Karpas-422 (cell line): ENCODE results near the gene F12. TPM values are rescaled to one million over a fixed set of nuclear protein-coding genes. Genes with fewer than 3 reads are reported as not detected.

Experiments
- DNase-seq: peaks from one replicate; pipeline ENCODE4 v3.0.0-alpha.2; 2015
- H2AFZ ChIP-seq: fragments of 200-600 bp; sonication (generic); 2 replicates; pipeline ENCODE4 v1.6.1; 2014; ENCODE audit warnings: antibody characterized with exemption, low read length, mixed read lengths
- H3K27ac ChIP-seq: fragments of 200-600 bp; sonication (generic); 2 replicates; pipeline ENCODE4 v1.5.1; 2014; ENCODE audit warnings: mild to moderate bottlenecking, low read length, moderate library complexity
- H3K27me3 ChIP-seq: fragments of 200-600 bp; sonication (generic); 2 replicates; pipeline ENCODE4 v1.6.1; 2014; ENCODE audit warnings: low read length, mixed read lengths
- H3K36me3 ChIP-seq: fragments of 200-600 bp; sonication (generic); 2 replicates; pipeline ENCODE4 v1.6.1; 2014; ENCODE audit warnings: low read length, mixed read lengths; ENCODE audit not compliant: insufficient read depth
- H3K4me1 ChIP-seq: fragments of 200-600 bp; sonication (generic); 2 replicates; pipeline ENCODE4 v1.6.1; 2014; ENCODE audit warnings: mild to moderate bottlenecking, low read length, mixed read lengths
- H3K4me2 ChIP-seq: fragments of 200-600 bp; sonication (generic); 2 replicates; pipeline ENCODE4 v1.6.1; 2014; ENCODE audit warnings: low read length, low read depth, mild to moderate bottlenecking; ENCODE audit not compliant: poor library complexity, severe bottlenecking
- H3K4me3 ChIP-seq: fragments of 200-600 bp; sonication (generic); 2 replicates; pipeline ENCODE4 v1.5.1; 2014; ENCODE audit warnings: mild to moderate bottlenecking, antibody characterized with exemption, low read length, mixed read lengths
- H3K79me2 ChIP-seq: fragments of 200-600 bp; sonication (generic); 2 replicates; pipeline ENCODE4 v1.6.1; 2014; ENCODE audit warnings: mild to moderate bottlenecking, low read length, mixed read lengths
- H3K9ac ChIP-seq: fragments of 200-600 bp; sonication (generic); 2 replicates; pipeline ENCODE4 v1.6.0; 2014; ENCODE audit warnings: low read length
- H3K9me2 ChIP-seq: fragments of 200-600 bp; sonication (generic), shearing (Covaris generic); replicated peaks from 2 replicates; pipeline ENCODE4 v1.6.0; 2014; ENCODE audit warnings: mild to moderate bottlenecking, low read length, moderate library complexity; ENCODE audit not compliant: insufficient read depth
- H3K9me3 ChIP-seq: fragments of 300-700, 200-600 bp; sonication (generic); 2 replicates; pipeline ENCODE4 v1.6.1; 2014; ENCODE audit warnings: low read length, mixed read lengths
- H4K20me1 ChIP-seq: fragments of 200-600 bp; sonication (generic); 2 replicates; pipeline ENCODE4 v1.6.1; 2014; ENCODE audit warnings: mild to moderate bottlenecking, antibody characterized with exemption, low read length, low read depth; ENCODE audit not compliant: insufficient read depth
- total RNA-seq: library from RNA; depleted of rRNA; stranded (reverse); fragments of >200 nt; shearing (Covaris generic); gene quantifications from 2 replicates; pipeline ENCODE4 v1.2.3, GENCODE V29; 2014; ENCODE audit warnings: low replicate concordance

F12 gene
- total RNA-seq, 1 experiment from 2014 or later: 6.5 TPM

DNA sequence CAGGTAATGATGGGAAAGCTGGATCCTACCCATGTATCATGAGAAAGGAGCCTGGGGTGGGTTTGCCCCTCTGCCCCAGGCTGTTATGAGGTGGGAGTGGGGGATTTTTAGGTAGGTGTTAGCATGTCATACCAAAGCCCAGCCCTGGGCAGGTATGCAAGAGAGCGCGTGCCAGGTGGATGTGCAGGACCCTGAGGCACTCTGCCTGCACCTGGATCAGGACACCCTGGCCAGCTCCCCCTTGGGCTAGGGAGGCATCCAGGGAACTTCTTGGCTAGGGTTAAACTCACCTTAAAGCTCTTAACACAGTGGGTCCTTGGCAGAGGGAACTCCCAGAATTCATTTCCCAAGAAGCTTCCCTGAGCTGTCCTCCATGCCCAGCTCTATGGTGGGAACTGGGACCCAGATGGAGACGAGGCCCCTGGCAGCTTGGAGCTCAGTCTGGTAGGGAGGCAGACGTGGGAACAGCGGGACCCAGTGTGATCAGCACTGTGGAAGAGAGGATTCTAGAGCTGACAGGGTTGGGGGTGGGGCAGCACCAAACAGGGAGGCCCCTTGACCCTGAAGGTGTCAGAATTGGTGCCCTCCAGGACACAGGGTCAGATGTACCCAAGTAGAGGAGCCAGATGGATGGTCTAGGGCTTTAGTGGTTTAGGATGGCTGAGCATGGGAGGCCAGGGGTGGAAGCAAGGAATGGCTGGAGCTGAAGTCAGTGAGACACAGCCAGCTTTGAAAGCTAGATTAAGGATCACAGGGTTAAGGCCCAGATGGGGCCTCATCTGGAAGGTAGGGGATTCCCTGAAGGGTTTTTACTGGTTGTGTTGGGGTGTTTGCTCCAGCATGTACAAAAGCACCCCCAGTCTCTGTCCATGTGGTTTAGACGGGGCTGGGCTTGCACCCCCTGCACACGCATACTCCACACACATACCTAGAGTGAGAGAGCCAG lies 35.0 kb upstream of the F12 start:
- Histone ChIP-seq H3K36me3 (no peaks in the 10 kb centered on the region), H3K27ac (peak overlapping the region; percentile 88), H3K9ac (peak overlapping the region; percentile 96; the same call in 1 of the 2 replicates), H3K4me3 (peak overlapping the region; percentile 87; the same call in 1 of the 2 replicates), H3K4me2 (peak overlapping the region; percentile 97), H3K9me2 (no peaks in the 10 kb centered on the region), H3K27me3 (no peaks in the 10 kb centered on the region), H3K4me1 (peaks cover 50% of the 10 kb centered on the region), H3K9me3 (no peaks in the 10 kb centered on the region), H2AFZ (no peak overlapping the region), H3K79me2 (peaks cover 19% of the 10 kb centered on the region), H4K20me1 (no peaks in the 10 kb centered on the region)
- DNase-seq: peak; percentile 57

DNA sequence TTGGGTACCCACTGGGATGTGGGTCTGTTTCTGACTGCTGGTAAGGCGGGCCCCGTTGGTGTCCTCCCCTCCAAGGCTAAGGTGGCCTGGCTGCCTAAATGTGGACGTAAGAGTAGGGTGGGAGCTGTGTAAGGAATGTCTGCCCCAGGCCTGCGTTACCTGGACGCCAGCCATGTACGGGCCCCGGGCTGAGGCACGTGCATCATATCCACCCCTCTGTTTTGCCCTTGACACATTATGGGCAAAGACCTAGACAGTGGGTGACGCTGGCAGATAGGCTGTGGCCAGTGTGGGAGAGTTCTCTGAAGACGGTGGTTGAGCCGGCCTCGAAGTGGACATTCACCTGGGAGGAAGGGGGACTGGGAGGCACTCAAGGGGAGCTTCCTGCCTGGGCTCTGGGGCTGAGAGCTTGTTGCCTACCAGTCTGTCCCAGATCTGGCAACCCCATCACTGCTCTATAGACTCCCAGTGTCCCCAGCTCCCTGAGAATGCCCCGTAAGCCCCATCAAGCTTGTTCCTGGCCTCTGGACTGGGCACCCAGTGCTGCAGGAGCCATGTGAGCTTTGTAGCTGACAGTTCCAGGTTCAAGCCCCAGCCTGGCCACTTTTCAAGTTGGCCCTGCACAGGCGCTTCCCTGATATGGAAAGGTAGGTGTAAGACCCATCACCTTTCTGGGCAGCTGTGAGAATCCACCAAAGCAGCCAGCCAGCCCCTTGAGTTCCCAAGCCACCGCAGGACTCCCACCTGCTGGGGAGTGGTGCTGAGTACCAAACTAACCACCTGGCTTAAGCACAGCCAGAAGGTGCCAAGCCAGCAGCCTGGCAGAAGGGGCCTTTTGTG lies 34.0 kb upstream of the F12 start:
- H3K27ac ChIP-seq: no peak overlapping the region
- H3K27me3 ChIP-seq: no peaks in the 10 kb centered on the region
- H3K9me3 ChIP-seq: no peaks in the 10 kb centered on the region
- DNase-seq: peak; percentile 44
- H2AFZ ChIP-seq: no peak overlapping the region
- no peak overlapping the region for H3K9ac ChIP-seq
- no peak overlapping the region for H3K4me3 ChIP-seq
- peaks cover 39% of the 10 kb centered on the region for H3K4me1 ChIP-seq
- no peaks in the 10 kb centered on the region for H4K20me1 ChIP-seq
- H3K4me2 ChIP-seq: no peak overlapping the region
- peaks cover 4% of the 10 kb centered on the region for H3K36me3 ChIP-seq
- H3K79me2 ChIP-seq: peaks cover 9% of the 10 kb centered on the region
- H3K9me2 ChIP-seq: no peaks in the 10 kb centered on the region

DNA sequence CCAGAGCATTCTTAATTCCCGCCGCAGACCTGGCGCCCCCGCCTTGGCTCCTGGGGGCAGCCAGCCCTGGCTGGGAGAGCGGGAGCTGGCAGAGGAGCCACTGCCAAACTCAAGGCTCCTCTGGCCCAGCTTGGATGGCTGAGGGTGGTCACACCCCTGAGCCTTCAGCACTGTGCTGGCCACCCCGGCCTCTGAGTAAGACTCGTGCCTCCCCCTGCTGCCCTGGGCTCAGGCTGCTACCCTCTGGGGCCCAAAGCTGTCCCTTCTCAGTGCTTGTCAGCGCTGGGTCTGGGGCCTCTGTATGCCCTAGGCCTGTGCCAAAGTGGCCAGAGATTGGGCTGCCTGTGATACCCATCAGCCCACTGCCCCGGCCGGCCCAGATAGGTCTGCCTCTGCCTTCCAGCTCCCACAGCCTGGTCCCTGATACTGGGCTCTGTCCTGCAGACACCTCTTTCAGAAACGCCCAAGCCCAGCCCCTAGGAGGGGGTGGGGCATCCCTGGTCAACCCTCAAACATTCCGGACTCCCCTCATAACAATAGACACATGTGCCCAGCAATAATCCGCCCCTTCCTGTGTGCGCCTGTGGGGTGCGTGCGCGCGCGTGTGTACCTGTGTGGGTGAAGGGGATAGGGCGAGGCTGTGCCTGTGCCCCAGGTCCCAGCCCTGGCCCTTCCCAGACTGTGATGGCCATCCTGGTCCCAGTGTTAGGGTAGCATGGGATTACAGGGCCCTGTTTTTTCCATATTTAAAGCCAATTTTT lies 32.9 kb upstream of the F12 start:
- peak; percentile 41 for DNase-seq
- Histone ChIP-seq H4K20me1 (no peaks in the 10 kb centered on the region), H3K9me2 (no peaks in the 10 kb centered on the region), H3K79me2 (no peaks in the 10 kb centered on the region), H3K36me3 (peaks cover 4% of the 10 kb centered on the region), H2AFZ (no peak overlapping the region), H3K9ac (no peak overlapping the region), H3K4me1 (peaks cover 30% of the 10 kb centered on the region), H3K9me3 (no peaks in the 10 kb centered on the region), H3K4me3 (no peak overlapping the region), H3K27ac (no peak overlapping the region), H3K27me3 (no peaks in the 10 kb centered on the region), H3K4me2 (no peak overlapping the region)

- no peak overlapping the region for H3K4me2 ChIP-seq
- peaks cover 4% of the 10 kb centered on the region for H3K36me3 ChIP-seq
- no peak overlapping the region for H3K27ac ChIP-seq
- DNase-seq: no peak
- H3K27me3 ChIP-seq: no peaks in the 10 kb centered on the region
- no peaks in the 10 kb centered on the region for H4K20me1 ChIP-seq
- no peak overlapping the region for H2AFZ ChIP-seq
- no peaks in the 10 kb centered on the region for H3K9me2 ChIP-seq
- peaks cover 24% of the 10 kb centered on the region for H3K4me1 ChIP-seq
- no peaks in the 10 kb centered on the region for H3K79me2 ChIP-seq
- no peak overlapping the region for H3K9ac ChIP-seq
- H3K9me3 ChIP-seq: no peaks in the 10 kb centered on the region
- no peak overlapping the region for H3K4me3 ChIP-seq
Observed at GRCh38 chr5:177440990-177441780, 31.8 kb upstream of the F12 start.

GRCh38 chr5:177440211-177440989 lies 31.0 kb upstream of the F12 start:
- Histone ChIP-seq H3K4me2 (no peak overlapping the region), H3K27me3 (no peaks in the 10 kb centered on the region), H3K9me2 (no peaks in the 10 kb centered on the region), H3K36me3 (peaks cover 5% of the 10 kb centered on the region), H3K4me1 (peaks cover 16% of the 10 kb centered on the region), H3K27ac (no peak overlapping the region), H3K9me3 (no peaks in the 10 kb centered on the region), H4K20me1 (no peaks in the 10 kb centered on the region), H3K4me3 (no peak overlapping the region), H3K9ac (no peak overlapping the region), H2AFZ (no peak overlapping the region), H3K79me2 (no peaks in the 10 kb centered on the region)
- no peak for DNase-seq

DNA sequence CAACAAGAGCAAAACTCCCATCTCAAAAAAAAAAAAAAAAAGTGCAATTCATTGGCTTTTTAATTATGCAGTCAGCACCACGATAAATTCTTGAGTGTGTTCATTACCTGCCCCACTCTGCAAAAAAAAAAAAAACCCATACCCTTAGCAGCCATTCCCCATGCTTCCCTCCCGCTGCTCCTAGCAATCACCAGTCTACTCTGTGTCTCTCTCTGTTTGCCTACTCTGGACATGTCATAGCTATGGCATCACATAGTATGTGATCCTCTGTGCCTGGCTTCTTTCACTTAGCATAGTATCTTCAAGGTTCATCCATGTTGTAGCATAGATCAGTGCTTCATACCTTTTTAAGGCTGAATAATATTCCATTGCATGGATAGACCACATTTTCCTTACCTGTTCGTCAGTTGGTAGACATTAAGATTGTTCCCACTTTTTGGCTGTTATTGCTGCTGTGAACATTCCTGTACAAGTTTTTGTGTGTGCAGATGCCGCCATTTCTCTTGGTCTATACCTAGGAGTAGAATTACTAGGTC lies 30.2 kb upstream of the F12 start:
- H3K4me3 ChIP-seq: no peak overlapping the region
- peaks cover 8% of the 10 kb centered on the region for H3K4me1 ChIP-seq
- H3K36me3 ChIP-seq: peaks cover 9% of the 10 kb centered on the region
- no peaks in the 10 kb centered on the region for H3K27me3 ChIP-seq
- no peak overlapping the region for H3K9ac ChIP-seq
- no peaks in the 10 kb centered on the region for H3K9me2 ChIP-seq
- H3K79me2 ChIP-seq: no peaks in the 10 kb centered on the region
- no peak overlapping the region for H3K27ac ChIP-seq
- no peaks in the 10 kb centered on the region for H3K9me3 ChIP-seq
- peak; percentile 40 for DNase-seq
- H4K20me1 ChIP-seq: no peaks in the 10 kb centered on the region
- H2AFZ ChIP-seq: no peak overlapping the region
- no peak overlapping the region for H3K4me2 ChIP-seq

DNA sequence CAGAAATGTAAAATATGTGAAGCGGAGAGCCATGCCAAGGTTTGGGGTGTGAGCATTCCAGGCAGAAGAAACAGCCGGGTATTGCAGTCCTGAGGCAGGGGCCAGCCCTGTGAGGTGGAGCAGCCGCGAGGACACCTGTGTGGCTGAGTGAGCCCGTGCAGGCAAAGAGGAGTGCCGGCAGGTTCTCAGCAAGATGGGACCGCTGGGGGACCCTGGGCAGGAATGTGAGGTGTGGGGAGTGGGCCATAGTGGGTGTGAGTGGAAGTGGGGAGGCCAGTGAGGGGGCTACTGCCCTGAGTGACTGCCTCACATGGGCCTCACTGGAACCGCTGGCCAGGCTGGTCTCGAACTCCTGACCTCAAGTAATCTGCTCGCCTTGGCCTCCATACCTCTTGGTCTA lies 29.1 kb upstream of the F12 start:
- Histone ChIP-seq H4K20me1 (no peaks in the 10 kb centered on the region), H3K4me1 (no peaks in the 10 kb centered on the region)

More for the DNA sequence above, 29.1 kb upstream of the F12 start:
- Histone ChIP-seq H3K4me2 (no peak overlapping the region), H3K79me2 (no peaks in the 10 kb centered on the region), H3K9me3 (no peaks in the 10 kb centered on the region), H3K9ac (no peak overlapping the region), H2AFZ (no peak overlapping the region), H3K27me3 (no peaks in the 10 kb centered on the region), H3K4me3 (no peak overlapping the region), H3K36me3 (peaks cover 14% of the 10 kb centered on the region), H3K9me2 (no peaks in the 10 kb centered on the region), H3K27ac (no peak overlapping the region)
- DNase-seq: peak; percentile 39
